Endodermal cell (in vitro differentiated cells): ENCODE results near the gene IGLON5. TPM values are rescaled to one million over a fixed set of nuclear protein-coding genes. Genes with fewer than 3 reads are reported as not detected.

Source experiments
- DNase-seq: peaks from one replicate; pipeline ENCODE4 v3.0.0-alpha.2; 2017
- H3K27ac ChIP-seq: 2 replicates; pipeline ENCODE4 v1.5.1; 2013; ENCODE audit warnings: mild to moderate bottlenecking, low read depth, low read length, moderate library complexity
- H3K27me3 ChIP-seq: 2 replicates; pipeline ENCODE4 v1.6.1; 2013; ENCODE audit warnings: mild to moderate bottlenecking, low read length, moderate library complexity; ENCODE audit not compliant: insufficient read depth, control insufficient read depth, poor library complexity, severe bottlenecking
- H3K36me3 ChIP-seq: 2 replicates; pipeline ENCODE4 v1.7.0; 2013; ENCODE audit warnings: mild to moderate bottlenecking, low read length, moderate library complexity; ENCODE audit not compliant: control insufficient read depth, insufficient read depth
- H3K4me1 ChIP-seq: one replicate; pipeline ENCODE4 v1.7.0; 2013; ENCODE audit warnings: low read length; ENCODE audit not compliant: control insufficient read depth, insufficient read depth
- H3K4me3 ChIP-seq: 2 replicates; pipeline ENCODE4 v1.5.1; 2013; ENCODE audit warnings: mild to moderate bottlenecking, low read length, moderate library complexity
- H3K9ac ChIP-seq: 2 replicates; pipeline ENCODE4 v1.6.1; 2013; ENCODE audit warnings: mild to moderate bottlenecking, low read length, moderate library complexity; ENCODE audit not compliant: poor library complexity, severe bottlenecking; ENCODE audit errors: extremely low read depth
- H3K9me3 ChIP-seq: 2 replicates; pipeline ENCODE4 v1.6.1; 2013; ENCODE audit warnings: mild to moderate bottlenecking, low read length, moderate library complexity; ENCODE audit not compliant: control insufficient read depth
- H3K27ac Mint-ChIP-seq: 2 replicates; pipeline ENCODE4 v1.8.0; 2020; ENCODE audit warnings: mixed read lengths
- H3K27me3 Mint-ChIP-seq: 2 replicates; pipeline ENCODE4 v1.8.0; 2021; ENCODE audit warnings: mild to moderate bottlenecking, mixed read lengths; ENCODE audit not compliant: insufficient read depth
- H3K36me3 Mint-ChIP-seq: 2 replicates; pipeline ENCODE4 v1.8.0; 2020; ENCODE audit warnings: low read depth, mixed read lengths
- H3K4me1 Mint-ChIP-seq: 2 replicates; pipeline ENCODE4 v1.8.0; 2020; ENCODE audit warnings: mixed read lengths
- H3K4me3 Mint-ChIP-seq: 2 replicates; pipeline ENCODE4 v1.8.0; 2020; ENCODE audit warnings: mild to moderate bottlenecking, moderate library complexity, mixed read lengths
- H3K9me3 Mint-ChIP-seq: 2 replicates; pipeline ENCODE4 v1.8.0; 2020; ENCODE audit warnings: mild to moderate bottlenecking, mixed read lengths
- WGBS, 2 experiments: methylation state at CpG; one replicate each; pipeline versions ENCODE4 v1.1.5 to v1.1.7; 2013; ENCODE audit warnings: missing lambda C conversion rate in 2 of 2, mixed read lengths in 1 of 2; ENCODE audit not compliant: insufficient coverage in 1 of 2, insufficient read length in 1 of 2; 5-methylcytosine and 5-hydroxymethylcytosine counted together
- total RNA-seq, 2 donors: library from RNA; stranded (reverse); fragmentation: NEBNext Ultra II Directional in 1 of 2; extraction: Animal tissue kit (Norgen Biotek cat#: 25700) in 1 of 2; gene quantifications; 2 replicates in 1 of 2; 3 replicates in 1 of 2; pipeline ENCODE4 v1.2.1, GENCODE V29; 2021
- TF ChIP-seq, protein P1 (sequence below): fragments of 200-600 bp; sonication (generic); conservative IDR thresholded peaks from 2 replicates; pipeline ENCODE4 v1.5.0; 2021; ENCODE audit warnings: antibody characterized with exemption, mild to moderate bottlenecking

Gene IGLON5
- total RNA-seq, 2 donors from 2014 or later, result 42.7 to 49.4 TPM

DNA sequence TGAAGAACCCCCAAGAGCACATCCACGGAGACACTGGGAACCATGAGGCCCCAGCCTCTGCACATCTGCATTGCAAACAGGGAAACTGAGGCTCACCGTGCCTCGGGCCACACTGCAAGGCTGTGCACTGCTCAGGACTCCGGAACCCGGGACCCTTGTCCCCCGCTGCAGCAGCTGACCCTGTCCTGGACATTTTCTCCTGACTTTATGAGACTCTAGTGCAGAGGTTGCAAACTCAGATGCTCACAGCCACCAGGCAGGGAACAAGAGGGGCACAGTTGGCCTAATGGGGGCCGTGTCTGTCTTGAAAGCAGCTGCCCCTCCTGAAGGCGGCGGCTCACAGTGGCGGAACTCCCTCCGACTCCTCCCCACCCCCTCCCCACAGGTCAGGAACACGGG is 16.5 kb upstream of the IGLON5 start:
- no peaks in the 10 kb centered on the region for H3K36me3 Mint-ChIP-seq
- WGBS, 2 experiments, result 75 to 85% methylated on average over 3 to 12 of the region's 12 CpGs
- Histone ChIP-seq H3K4me3 (no peak overlapping the region), H3K4me1 (peaks cover 19% of the 10 kb centered on the region), H3K36me3 (no peaks in the 10 kb centered on the region), H3K27me3 (no peaks in the 10 kb centered on the region), H3K9me3 (no peaks in the 10 kb centered on the region), H3K27ac (no peak overlapping the region), H3K9ac (no peak overlapping the region)
- H3K27ac Mint-ChIP-seq, result no peak overlapping the region
- peak; percentile 60 for DNase-seq
- H3K9me3 Mint-ChIP-seq, result peaks cover 4% of the 10 kb centered on the region
- H3K4me3 Mint-ChIP-seq, result peak overlapping the region; percentile 37
- peaks cover 45% of the 10 kb centered on the region for H3K4me1 Mint-ChIP-seq
- TF ChIP-seq, protein P1, sequence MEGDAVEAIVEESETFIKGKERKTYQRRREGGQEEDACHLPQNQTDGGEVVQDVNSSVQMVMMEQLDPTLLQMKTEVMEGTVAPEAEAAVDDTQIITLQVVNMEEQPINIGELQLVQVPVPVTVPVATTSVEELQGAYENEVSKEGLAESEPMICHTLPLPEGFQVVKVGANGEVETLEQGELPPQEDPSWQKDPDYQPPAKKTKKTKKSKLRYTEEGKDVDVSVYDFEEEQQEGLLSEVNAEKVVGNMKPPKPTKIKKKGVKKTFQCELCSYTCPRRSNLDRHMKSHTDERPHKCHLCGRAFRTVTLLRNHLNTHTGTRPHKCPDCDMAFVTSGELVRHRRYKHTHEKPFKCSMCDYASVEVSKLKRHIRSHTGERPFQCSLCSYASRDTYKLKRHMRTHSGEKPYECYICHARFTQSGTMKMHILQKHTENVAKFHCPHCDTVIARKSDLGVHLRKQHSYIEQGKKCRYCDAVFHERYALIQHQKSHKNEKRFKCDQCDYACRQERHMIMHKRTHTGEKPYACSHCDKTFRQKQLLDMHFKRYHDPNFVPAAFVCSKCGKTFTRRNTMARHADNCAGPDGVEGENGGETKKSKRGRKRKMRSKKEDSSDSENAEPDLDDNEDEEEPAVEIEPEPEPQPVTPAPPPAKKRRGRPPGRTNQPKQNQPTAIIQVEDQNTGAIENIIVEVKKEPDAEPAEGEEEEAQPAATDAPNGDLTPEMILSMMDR, result no peak
- H3K27me3 Mint-ChIP-seq, result no peaks in the 10 kb centered on the region

DNA sequence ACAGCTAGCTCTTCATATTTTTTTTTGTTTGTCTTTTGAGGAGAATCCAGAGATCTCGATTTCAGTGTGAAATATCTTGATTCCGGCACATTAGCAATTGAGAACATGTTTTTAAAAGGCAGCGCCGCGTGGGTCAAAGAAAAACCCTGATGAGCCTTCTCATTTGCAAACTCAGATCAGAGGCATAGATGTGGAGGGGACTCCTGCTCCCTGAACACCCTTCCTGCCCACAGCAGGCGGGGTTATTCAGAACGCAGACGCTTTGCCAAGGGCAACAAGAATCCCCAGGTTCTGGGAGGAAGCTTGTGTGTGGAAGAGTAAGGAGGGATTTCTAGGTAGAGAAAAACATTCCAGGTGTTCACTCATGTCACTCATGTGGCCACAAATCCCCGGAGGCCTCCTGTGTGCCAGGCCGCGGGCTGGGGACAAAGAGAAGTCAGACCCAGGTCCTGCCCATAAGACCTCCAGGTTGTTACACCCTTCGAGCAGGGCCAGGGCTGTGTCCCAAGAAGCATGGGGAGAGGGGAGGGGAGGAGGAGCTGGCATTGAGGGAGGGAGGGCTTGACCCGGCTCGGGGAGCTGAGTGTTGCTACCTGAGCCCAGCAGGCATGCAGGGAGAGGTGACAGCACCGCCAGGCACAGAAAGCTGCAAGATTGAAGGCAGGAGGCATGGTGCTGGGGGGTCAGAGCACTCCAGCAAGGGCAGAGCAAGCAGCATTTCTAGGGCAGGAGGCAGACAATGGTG is 15.9 kb upstream of the IGLON5 start:
- DNase-seq, result peak; percentile 88
- peaks cover 45% of the 10 kb centered on the region for H3K4me1 Mint-ChIP-seq
- H3K9ac ChIP-seq, result no peak overlapping the region
- no peaks in the 10 kb centered on the region for H3K27me3 Mint-ChIP-seq
- no peaks in the 10 kb centered on the region for H3K36me3 Mint-ChIP-seq
- H3K27me3 ChIP-seq, result no peaks in the 10 kb centered on the region
- TF ChIP-seq, protein P1, result no peak
- H3K9me3 Mint-ChIP-seq, result peaks cover 4% of the 10 kb centered on the region
- H3K4me3 ChIP-seq, result no peak overlapping the region
- peaks cover 19% of the 10 kb centered on the region for H3K4me1 ChIP-seq
- WGBS, 2 experiments, result 53 to 58% methylated on average over 7 to 15 of the region's 15 CpGs
- H3K4me3 Mint-ChIP-seq, result peak overlapping the region; percentile 17
- H3K27ac Mint-ChIP-seq, result peak overlapping the region; percentile 54
- no peak overlapping the region for H3K27ac ChIP-seq
- no peaks in the 10 kb centered on the region for H3K36me3 ChIP-seq
- no peaks in the 10 kb centered on the region for H3K9me3 ChIP-seq

DNA sequence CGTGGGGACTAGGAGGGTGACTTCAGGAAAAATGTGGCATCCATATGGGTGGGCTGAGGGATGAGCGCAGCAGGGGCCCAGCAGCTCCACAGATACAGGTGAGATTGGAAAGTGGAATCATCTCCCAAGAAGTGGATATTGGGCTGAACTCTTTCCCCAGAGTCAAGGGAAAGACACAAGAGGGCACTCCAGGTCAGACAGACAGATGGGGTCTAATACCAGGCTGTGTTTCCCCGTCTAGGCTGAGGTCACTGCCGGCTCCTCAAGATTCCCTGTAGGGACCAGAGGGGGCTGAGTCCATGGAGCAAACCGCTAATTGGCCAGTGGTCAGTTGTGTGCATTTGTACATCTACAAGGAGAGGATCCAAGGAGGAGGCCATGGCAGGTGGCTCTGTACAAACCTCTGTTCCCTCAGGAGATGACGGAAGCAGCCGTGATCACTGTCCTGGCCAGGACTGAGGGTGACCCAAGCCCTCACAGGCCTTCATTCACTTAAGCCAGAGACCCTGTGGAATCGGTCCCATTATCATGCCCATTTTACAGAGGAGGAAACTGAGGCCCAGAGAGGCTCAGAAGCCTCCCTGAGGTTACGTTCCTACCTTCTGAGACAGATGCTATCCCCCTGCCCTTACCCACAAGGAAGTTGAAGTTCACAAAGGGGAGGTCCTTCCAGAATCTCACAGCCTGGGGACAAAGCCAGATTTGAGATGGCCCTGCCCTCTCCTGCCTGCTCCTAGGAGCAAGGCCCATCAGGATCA is 14.9 kb upstream of the IGLON5 start:
- no peaks in the 10 kb centered on the region for H3K9me3 ChIP-seq
- peak; percentile 67 for DNase-seq
- H3K36me3 Mint-ChIP-seq, result no peaks in the 10 kb centered on the region
- H3K4me1 ChIP-seq, result peaks cover 19% of the 10 kb centered on the region
- peaks cover 3% of the 10 kb centered on the region for H3K9me3 Mint-ChIP-seq
- no peak overlapping the region for H3K4me3 Mint-ChIP-seq
- TF ChIP-seq, protein P1, result peak; percentile 62
- H3K27ac ChIP-seq, result no peak overlapping the region
- H3K4me3 ChIP-seq, result no peak overlapping the region
- no peaks in the 10 kb centered on the region for H3K36me3 ChIP-seq
- WGBS, 2 experiments, result 71 to 80% methylated on average over 4 to 9 of the region's 9 CpGs
- H3K27me3 Mint-ChIP-seq, result no peaks in the 10 kb centered on the region
- H3K9ac ChIP-seq, result no peak overlapping the region
- no peaks in the 10 kb centered on the region for H3K27me3 ChIP-seq
- peaks cover 45% of the 10 kb centered on the region for H3K4me1 Mint-ChIP-seq
- no peak overlapping the region for H3K27ac Mint-ChIP-seq
